Large intestine (tissue), 3 donors: Measurements from ENCODE around the gene HOXB4. TPM values are rescaled to one million over a fixed set of nuclear protein-coding genes. Genes with fewer than 3 reads are reported as not detected.

ENCODE experiments used
- DNase-seq, 2 donors: peaks; one replicate each; pipeline versions ENCODE4 v3.0.0 to v3.0.0-alpha.2; 2013
- H3K27ac ChIP-seq: one replicate; pipeline ENCODE4 v1.5.1; 2013; ENCODE audit warnings: low read length
- H3K27me3 ChIP-seq: 2 replicates; pipeline ENCODE4 v1.6.1; 2013; ENCODE audit warnings: low read length; ENCODE audit not compliant: control insufficient read depth, insufficient read depth
- H3K36me3 ChIP-seq: 2 replicates; pipeline ENCODE4 v1.6.1; 2013; ENCODE audit warnings: low read length; ENCODE audit not compliant: control insufficient read depth, insufficient read depth
- H3K4me1 ChIP-seq: one replicate; pipeline ENCODE4 v1.6.1; 2013; ENCODE audit warnings: low read length; ENCODE audit not compliant: control insufficient read depth, insufficient read depth
- H3K4me3 ChIP-seq: one replicate; pipeline ENCODE4 v1.5.1; 2013; ENCODE audit warnings: low read length
- H3K9me3 ChIP-seq: one replicate; pipeline ENCODE4 v1.6.1; 2013; ENCODE audit warnings: mild to moderate bottlenecking, low read depth, low read length, moderate library complexity; ENCODE audit not compliant: control insufficient read depth
- WGBS: methylation state at CpG from one replicate; pipeline ENCODE4 v1.1.5; 2013; ENCODE audit warnings: low lambda C conversion rate; ENCODE audit not compliant: insufficient coverage; 5-methylcytosine and 5-hydroxymethylcytosine counted together
- polyA plus RNA-seq: library from polyadenylated mRNA; unstranded; fragments of 120-200 nt; gene quantifications from one replicate; pipeline ENCODE4 v1.2.1, GENCODE V29; 2013

HOXB4 gene
- polyA plus RNA-seq, 1 donor, result 5.9 TPM

- H3K36me3 ChIP-seq, result peaks cover 12% of the 10 kb centered on the region
- WGBS, result no CpG with 5 or more reads among the region's 50 CpGs
- peak within 1 kb of the TSS; percentile 85 for H3K27ac ChIP-seq
- peak in 1 of 2 donors; percentile 10 for DNase-seq
- peaks cover 19% of the 10 kb centered on the region for H3K9me3 ChIP-seq
- H3K4me3 ChIP-seq, result peak within 1 kb of the TSS; percentile 45
- H3K4me1 ChIP-seq, result peaks cover 27% of the 10 kb centered on the region
- H3K27me3 ChIP-seq, result peaks cover 99% of the 10 kb centered on the region
Observed at GRCh38 chr17:48593126-48593829, 15.1 kb upstream of the HOXB4 start, which contains the start of gene HOXB5. TSS of gene HOXB5 (minus strand) at chr17:48593779. CDS start at chr17:48593682, 97 bp downstream.

- Histone ChIP-seq H3K9me3 (peaks cover 14% of the 10 kb centered on the region), H3K4me1 (peaks cover 26% of the 10 kb centered on the region), H3K4me3 (peak overlapping the region; percentile 45), H3K27me3 (peaks cover 98% of the 10 kb centered on the region), H3K27ac (peak overlapping the region; percentile 85), H3K36me3 (peaks cover 12% of the 10 kb centered on the region)
- no peak for DNase-seq
- no CpG with 5 or more reads among the region's 14 CpGs for WGBS
Observed at GRCh38 chr17:48592577-48592976, 14.4 kb upstream of the HOXB4 start.

- no peak for DNase-seq
- H3K4me3 ChIP-seq, result peak overlapping the region; percentile 45
- H3K36me3 ChIP-seq, result peaks cover 12% of the 10 kb centered on the region
- no CpG with 5 or more reads among the region's 33 CpGs for WGBS
- peaks cover 11% of the 10 kb centered on the region for H3K9me3 ChIP-seq
- H3K27me3 ChIP-seq, result peaks cover 98% of the 10 kb centered on the region
- H3K27ac ChIP-seq, result peak overlapping the region; percentile 85
- H3K4me1 ChIP-seq, result peaks cover 23% of the 10 kb centered on the region
Observed at GRCh38 chr17:48592057-48592514, 13.9 kb upstream of the HOXB4 start.

GRCh38 chr17:48591255-48592056 is 13.3 kb upstream of the HOXB4 start:
- H3K4me3 ChIP-seq, result peak overlapping the region; percentile 45
- peaks cover 12% of the 10 kb centered on the region for H3K36me3 ChIP-seq
- no peak for DNase-seq
- 43% methylated on average over 1 of the region's 10 CpGs for WGBS
- peaks cover 11% of the 10 kb centered on the region for H3K9me3 ChIP-seq
- peaks cover 26% of the 10 kb centered on the region for H3K4me1 ChIP-seq
- peak overlapping the region; percentile 85 for H3K27ac ChIP-seq
- H3K27me3 ChIP-seq, result peaks cover 98% of the 10 kb centered on the region

- peaks cover 12% of the 10 kb centered on the region for H3K9me3 ChIP-seq
- no peak for DNase-seq
- peaks cover 98% of the 10 kb centered on the region for H3K27me3 ChIP-seq
- peak overlapping the region; percentile 34 for H3K4me3 ChIP-seq
- peaks cover 32% of the 10 kb centered on the region for H3K4me1 ChIP-seq
- H3K36me3 ChIP-seq, result peaks cover 12% of the 10 kb centered on the region
- peak overlapping the region; percentile 85 for H3K27ac ChIP-seq
Observed at GRCh38 chr17:48590607-48591161, 12.5 kb upstream of the HOXB4 start.

GRCh38 chr17:48589831-48590606 is 11.9 kb upstream of the HOXB4 start, which contains the start of gene HOXB3:
TSS of gene HOXB3 (minus strand) at chr17:48590241. CDS start at chr17:48552474, 37,767 bp downstream.
- Histone ChIP-seq H3K4me3 (peak within 1 kb of the TSS; percentile 34), H3K27ac (peak within 1 kb of the TSS; percentile 85), H3K4me1 (peaks cover 32% of the 10 kb centered on the region), H3K27me3 (peaks cover 98% of the 10 kb centered on the region), H3K36me3 (peaks cover 8% of the 10 kb centered on the region), H3K9me3 (peaks cover 12% of the 10 kb centered on the region)
- no CpG with 5 or more reads among the region's 23 CpGs for WGBS
- no peak for DNase-seq

- H3K27me3 ChIP-seq, result peaks cover 97% of the 10 kb centered on the region
- H3K4me3 ChIP-seq, result peak overlapping the region; percentile 34
- H3K4me1 ChIP-seq, result peaks cover 29% of the 10 kb centered on the region
- no CpG with 5 or more reads among the region's 10 CpGs for WGBS
- peaks cover 7% of the 10 kb centered on the region for H3K36me3 ChIP-seq
- DNase-seq, result no peak
- peaks cover 12% of the 10 kb centered on the region for H3K9me3 ChIP-seq
- H3K27ac ChIP-seq, result peak overlapping the region; percentile 85
Observed at GRCh38 chr17:48589060-48589830, 11.1 kb upstream of the HOXB4 start.

- peak overlapping the region; percentile 85 for H3K27ac ChIP-seq
- H3K4me3 ChIP-seq, result peak overlapping the region; percentile 3
- peaks cover 97% of the 10 kb centered on the region for H3K27me3 ChIP-seq
- peaks cover 29% of the 10 kb centered on the region for H3K4me1 ChIP-seq
- peaks cover 12% of the 10 kb centered on the region for H3K9me3 ChIP-seq
- no peak for DNase-seq
- peaks cover 7% of the 10 kb centered on the region for H3K36me3 ChIP-seq
- WGBS, result no CpG with 5 or more reads among the region's 2 CpGs
Observed at GRCh38 chr17:48588528-48588927, 10.4 kb upstream of the HOXB4 start.

GRCh38 chr17:48588074-48588415 is 9.9 kb upstream of the HOXB4 start:
- Histone ChIP-seq H3K36me3 (peaks cover 7% of the 10 kb centered on the region), H3K4me3 (peak overlapping the region; percentile 3), H3K4me1 (peaks cover 29% of the 10 kb centered on the region), H3K9me3 (peaks cover 10% of the 10 kb centered on the region), H3K27ac (peak overlapping the region; percentile 85), H3K27me3 (peaks cover 97% of the 10 kb centered on the region)
- DNase-seq, result no peak
- no CpG with 5 or more reads among the region's 2 CpGs for WGBS
